HG02678 (cell line): ENCODE data around the gene PRICKLE2.

ENCODE experiments used
- ATAC-seq: cut with Tn5 transposase; IDR thresholded peaks from one replicate; pipeline ENCODE4 v1.9.1; 2021; ENCODE audit warnings: mild to moderate bottlenecking, moderate library complexity; ENCODE audit not compliant: unreplicated experiment

Gene PRICKLE2

DNA sequence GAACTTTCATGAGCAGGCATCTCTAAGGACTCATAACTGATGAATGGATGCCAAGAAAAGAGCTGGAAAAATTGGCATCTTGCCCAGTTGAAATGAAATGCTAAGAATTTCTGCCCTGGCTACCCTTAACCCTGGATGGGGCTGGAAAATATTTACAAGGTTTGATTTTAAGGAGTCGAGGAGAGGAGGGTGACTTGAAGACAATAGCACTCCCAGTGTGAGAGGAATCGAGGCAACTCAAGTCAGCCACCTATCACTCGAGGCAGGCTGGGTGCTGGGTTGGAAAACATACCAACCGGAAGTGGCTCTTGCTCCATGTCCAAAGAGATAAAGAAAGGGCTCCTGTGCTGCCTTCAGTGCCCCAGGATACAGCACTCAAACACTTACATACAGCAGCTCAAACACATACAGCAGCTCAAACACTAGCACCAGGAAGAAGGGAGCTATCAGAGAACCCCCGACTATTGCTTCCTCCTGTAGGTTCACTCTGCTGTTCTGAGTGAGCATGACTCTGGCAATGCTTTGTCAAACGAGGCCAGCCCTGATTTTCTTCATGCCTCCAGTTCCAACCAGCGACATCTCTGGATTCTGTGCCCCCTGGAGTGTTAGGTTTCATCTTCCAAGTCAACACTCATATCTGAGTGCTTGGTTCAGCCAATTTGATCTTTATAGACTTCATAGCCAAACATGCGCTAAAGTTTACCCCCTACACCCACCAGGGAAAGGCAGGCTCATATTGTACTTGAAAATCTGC lies 4.9 kb downstream of the PRICKLE2 start:
- ATAC-seq, result no peak

GRCh38 chr3:64218746-64219145 lies 6.5 kb downstream of the PRICKLE2 start:
- ATAC-seq, result no peak

DNA sequence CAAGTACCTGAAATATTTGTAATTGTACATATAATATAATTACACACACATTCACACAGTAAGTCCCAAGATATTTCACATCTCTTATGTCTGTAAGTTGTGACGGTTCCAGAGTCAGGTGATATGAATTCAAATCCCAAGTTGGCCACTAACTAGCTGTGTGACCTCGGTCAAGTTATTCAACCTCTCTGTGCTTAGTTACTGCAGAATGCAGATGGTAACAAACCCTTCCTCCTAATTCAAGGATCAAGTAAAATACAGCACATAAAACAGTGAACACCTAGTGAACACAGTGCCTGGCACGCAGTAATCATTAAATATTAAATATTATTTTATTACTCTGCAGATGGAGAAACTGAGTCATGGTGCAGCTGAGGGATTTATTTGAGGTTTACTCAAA lies 6.9 kb downstream of the PRICKLE2 start:
- no peak for ATAC-seq

DNA sequence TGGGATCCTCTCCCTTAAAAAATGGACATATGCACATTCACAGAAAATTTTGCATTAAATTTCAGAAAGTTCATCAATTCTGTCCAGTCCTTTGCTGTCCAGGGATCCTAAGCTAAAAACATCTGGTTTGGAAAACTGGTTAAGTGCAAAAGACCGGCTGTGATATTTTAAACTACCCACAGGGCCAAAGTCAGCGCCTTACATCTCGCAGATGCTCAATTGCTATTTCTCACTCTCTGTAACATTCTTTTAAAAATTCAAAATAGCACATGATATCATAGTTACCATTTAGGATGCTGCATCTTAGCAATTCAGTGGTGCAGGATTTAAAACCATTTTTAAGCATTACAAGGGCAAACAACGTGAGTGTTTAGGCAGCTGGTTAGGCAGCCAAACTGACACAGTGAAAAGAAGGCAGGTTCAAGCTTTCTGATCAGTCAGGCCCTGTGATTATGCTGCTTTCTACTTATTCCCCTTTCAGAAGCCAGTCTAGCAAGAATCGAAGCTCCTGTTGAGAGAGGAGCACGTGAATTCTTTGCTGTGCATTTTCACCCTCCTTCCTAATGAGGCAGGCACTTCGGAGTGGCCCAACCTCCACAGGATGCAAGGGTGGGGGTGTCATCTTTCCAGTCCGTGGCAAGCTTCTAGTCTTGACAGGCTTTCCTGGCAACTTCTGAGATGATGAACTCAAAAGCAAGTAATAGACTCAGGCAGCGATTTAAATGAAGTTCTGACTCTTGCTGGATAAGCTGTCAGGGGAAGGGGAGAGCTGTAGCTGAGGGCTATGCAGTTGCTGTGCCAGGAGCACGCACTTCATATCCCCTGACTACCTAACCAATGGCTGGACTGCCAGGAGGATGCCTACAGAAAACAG lies 8.8 kb downstream of the PRICKLE2 start:
- ATAC-seq, result no peak

DNA sequence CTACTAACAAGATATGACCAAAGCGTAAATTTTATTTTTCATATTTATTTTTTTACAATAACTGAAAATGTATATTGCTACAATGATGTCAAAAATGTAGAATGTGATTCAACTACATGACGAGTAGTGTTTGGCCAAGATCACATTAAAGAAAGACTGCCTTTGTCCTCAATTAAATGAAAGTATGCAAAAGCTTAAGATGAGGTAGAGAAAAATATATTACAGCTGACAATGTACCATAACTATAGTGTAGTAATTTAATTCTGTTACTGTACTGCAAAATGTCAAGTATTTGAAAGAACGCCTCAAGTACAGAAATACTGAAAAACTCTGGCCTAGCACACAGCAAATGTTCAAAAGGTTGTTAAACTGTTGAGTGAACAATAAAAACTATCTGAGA lies 9.7 kb downstream of the PRICKLE2 start:
- ATAC-seq, result no peak

- no peak for ATAC-seq
These were observed 10.2 kb downstream of the PRICKLE2 start for GRCh38 chr3:64215103-64215502.

DNA sequence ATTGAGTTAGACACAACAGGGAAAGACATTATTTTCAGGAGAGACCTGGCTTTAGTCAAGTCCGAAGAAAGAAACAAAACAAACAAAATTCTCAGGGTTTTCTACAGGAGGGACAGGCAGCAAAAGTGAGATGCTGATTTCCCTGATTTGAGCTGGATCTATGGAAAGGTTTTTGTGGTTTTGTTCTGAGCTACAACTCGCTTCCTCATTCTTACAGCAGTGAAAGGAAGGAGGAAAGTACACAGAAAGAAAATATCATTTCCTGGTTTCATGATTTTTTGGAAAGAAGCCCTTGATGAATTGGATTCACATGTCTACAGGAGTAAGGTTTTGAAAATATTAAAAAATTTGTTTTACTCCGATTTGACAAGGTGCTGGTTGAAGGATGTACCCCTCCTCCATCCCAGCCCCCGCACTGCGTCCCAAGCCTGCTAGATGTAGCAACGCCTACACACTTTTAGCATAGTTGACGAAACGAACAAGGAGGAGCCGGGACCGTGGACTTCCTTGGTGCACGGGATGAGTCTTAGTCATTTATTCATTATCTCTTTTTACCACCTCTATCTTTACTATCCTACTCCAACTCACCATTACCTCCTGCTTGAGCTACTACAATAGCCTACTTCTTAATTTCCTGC lies 10.8 kb downstream of the PRICKLE2 start:
- ATAC-seq, result no peak

DNA sequence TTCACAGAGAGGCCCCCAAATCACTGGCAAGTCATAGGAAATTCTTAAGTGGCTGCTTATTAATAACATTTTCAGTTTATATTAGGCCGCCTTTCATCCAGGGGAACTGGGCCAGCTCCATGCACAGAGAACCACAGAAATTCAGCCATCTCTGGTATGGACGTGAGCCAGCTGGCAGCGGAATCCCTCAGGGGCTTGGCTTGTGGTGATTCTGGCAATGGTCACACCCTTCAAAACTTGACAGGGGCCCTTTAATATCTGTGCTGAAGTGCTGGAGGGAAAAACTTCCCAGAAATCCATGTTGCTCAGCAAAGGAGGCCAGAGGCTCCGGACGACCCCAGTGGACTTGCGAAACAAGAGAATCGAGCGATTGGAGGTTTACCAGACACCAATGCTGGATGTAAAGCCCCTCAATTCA lies 11.3 kb downstream of the PRICKLE2 start:
- ATAC-seq, result no peak

DNA sequence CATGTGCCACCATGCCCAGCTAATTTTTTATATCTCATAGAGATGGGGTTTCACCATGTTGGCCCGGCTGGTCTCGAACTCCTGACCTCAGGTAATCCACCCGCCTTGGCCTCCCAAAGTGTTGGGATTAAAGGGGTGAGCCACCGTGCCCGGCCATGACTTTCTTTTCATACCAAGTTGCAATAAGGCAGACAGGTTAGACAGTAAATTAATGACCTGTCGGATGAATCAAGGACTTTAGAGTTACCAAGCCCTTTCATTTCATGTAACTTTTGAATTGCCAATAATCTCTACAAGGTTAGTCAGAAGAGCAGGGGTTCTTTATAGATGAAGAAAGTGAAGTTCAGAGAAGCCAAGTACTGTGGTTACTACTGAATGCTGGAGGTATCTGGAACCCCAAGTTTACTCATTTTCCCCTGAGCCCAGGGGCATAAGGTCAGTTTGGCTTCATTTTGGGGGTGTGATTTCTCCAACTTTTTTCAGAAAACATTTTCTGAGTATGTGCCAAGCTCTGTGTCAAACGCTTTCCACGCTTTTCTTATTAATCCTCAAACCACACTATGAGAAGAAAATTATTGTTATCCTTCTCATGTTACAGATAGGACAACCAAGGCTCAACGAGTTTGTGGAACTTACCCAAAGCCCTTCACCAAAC lies 11.9 kb downstream of the PRICKLE2 start:
- no peak for ATAC-seq

DNA sequence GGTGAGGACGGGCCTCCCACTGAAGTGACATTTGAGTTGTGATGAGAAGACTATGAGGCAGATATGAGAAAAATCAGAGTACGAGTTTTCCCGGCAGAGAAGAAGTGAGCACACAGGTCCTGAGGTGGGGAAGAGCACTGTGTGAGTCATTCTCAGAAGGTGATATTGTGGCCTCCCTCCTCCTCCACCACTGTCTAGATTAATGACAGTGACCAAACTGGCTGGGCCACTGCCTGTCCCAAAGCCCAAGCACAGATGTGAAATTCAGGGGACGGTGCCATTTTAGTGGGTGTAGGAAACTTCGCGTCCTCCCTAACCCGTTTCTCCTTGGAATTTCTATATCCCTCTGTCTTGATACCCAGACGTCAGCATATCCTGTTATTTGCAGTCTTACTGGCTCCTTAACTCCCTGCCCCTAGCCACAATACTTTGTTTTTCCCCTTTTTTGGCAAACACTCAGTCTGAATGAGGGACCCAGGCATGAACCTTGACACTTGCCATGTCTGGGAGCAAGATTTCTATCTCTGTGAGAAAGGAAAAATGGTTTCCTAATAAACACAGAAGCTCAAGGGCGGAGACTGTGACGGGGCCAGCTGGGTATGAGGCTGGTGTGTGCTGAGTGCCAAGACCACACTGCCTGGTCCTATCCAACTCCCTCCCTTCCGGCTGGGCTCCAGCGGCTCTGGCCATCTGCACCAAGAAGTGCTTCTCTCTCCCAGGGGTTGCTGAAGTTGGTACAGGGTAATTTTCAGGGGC lies 15.2 kb downstream of the PRICKLE2 start:
- no peak for ATAC-seq

DNA sequence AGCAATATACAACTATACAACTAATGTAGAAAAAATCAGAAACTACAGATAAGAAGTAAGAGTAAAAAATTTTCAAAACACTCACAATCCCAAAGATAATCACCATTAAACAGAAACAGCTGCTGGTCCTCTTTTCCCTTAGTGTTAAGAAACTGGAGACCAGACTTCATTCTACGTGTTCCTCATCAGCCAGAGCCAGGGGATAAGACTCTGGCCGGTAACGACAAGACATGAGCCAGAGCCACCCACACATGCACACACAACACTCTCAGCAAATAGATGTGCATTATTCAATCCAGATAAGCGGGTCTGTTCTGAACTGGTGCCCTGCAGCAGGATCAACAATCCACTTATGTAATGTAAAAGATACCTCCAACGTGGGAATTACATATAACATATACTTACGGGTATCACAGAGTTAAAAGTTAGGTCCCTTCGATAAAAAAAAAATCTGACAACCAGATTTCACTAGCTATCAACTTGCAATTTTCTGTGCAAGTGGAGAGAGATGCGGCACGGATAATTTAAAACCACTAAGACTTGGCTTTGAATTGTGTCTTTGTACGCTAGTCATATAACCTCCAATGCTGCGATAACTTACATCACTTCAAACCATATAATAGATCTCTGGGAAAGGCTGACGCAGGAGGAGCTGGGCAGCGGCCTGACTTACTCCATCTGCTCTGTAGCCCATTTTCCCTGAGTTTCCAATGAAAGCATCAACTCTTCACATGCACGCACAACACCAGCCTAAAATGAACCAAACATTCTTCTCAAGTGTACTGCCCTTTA lies 17.8 kb downstream of the PRICKLE2 start:
- no peak for ATAC-seq

GRCh38 chr3:64203969-64204908 lies 21.0 kb downstream of the PRICKLE2 start:
- ATAC-seq, result no peak

- ATAC-seq, result no peak
These were observed 22.1 kb downstream of the PRICKLE2 start for GRCh38 chr3:64203216-64203615.

- ATAC-seq, result no peak
These were observed 25.3 kb downstream of the PRICKLE2 start for GRCh38 chr3:64199932-64200331.

DNA sequence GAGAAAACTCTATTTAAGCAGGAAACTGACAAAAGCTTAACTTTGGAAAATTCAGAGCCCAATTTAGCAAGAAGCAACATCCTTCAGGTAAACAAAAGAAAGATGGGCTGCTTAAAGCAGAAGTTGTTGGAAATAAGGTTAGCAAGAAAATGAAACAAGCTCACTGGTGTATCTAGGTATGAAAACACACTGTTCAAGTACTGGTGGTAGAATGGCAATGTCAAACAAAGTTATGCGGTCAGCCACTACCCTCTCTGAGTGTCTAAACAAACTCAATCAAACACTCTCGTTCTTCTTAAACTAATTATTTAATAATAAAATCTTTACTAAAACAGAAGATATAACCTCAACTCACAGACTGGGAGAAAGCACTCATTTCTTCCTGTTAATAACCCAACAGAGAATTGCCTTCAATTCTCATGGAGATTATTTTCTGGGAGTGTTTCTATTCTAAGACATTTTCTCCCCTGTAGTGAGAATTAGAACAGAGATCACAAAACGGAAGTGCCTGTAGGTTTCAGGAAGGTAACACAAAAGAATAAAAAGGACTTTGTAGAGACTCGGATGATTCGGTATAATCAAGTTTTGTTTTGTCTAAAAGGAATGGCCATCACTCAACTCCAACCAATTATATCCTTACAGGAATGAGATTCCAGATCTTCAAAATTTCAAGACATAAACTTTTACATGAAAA lies 28.9 kb downstream of the PRICKLE2 start:
- no peak for ATAC-seq

GRCh38 chr3:64195789-64196188 lies 29.5 kb downstream of the PRICKLE2 start:
- ATAC-seq, result no peak

GRCh38 chr3:64191822-64192221 lies 33.4 kb downstream of the PRICKLE2 start:
- no peak for ATAC-seq
